Neuronal stem cell (in vitro differentiated cells): ENCODE results near the gene AUTS2.

ENCODE experiments used
- DNase-seq: peaks from one replicate; pipeline ENCODE4 v3.0.0-alpha.2; 2013; ENCODE audit warnings: low spot score
- H2AFZ ChIP-seq: one replicate; pipeline ENCODE4 v1.6.1; 2013; ENCODE audit warnings: mild to moderate bottlenecking, low read length, inconsistent platforms
- H2AK5ac ChIP-seq: 2 replicates; pipeline ENCODE4 v1.6.1; 2013; ENCODE audit warnings: low read depth, mild to moderate bottlenecking, inconsistent platforms, low read length, moderate library complexity, mixed read lengths
- H2BK120ac ChIP-seq: 2 replicates; pipeline ENCODE4 v1.6.1; 2013; ENCODE audit warnings: low read depth, mild to moderate bottlenecking, inconsistent platforms, low read length, moderate library complexity, mixed read lengths
- H2BK12ac ChIP-seq: one replicate; pipeline ENCODE4 v1.6.1; 2013; ENCODE audit warnings: low read length, inconsistent platforms
- H2BK15ac ChIP-seq: 2 replicates; pipeline ENCODE4 v1.6.1; 2013; ENCODE audit warnings: mild to moderate bottlenecking, low read length, inconsistent platforms, mixed read lengths
- H2BK5ac ChIP-seq: one replicate; pipeline ENCODE4 v1.6.1; 2013; ENCODE audit warnings: inconsistent platforms, mild to moderate bottlenecking, low read length, moderate library complexity
- H3K14ac ChIP-seq: one replicate; pipeline ENCODE4 v1.6.1; 2013; ENCODE audit warnings: low read length, inconsistent platforms
- H3K18ac ChIP-seq: 2 replicates; pipeline ENCODE4 v1.6.1; 2013; ENCODE audit warnings: low read length, inconsistent platforms
- H3K23ac ChIP-seq: 2 replicates; pipeline ENCODE4 v1.6.1; 2013; ENCODE audit warnings: low read depth, mild to moderate bottlenecking, mixed read lengths, low read length, inconsistent platforms; ENCODE audit not compliant: poor library complexity
- H3K27ac ChIP-seq: replicated peaks from 3 replicates; pipeline ENCODE4 v1.5.1; 2013; ENCODE audit warnings: low read length, inconsistent platforms
- H3K27me3 ChIP-seq, 3 experiments: 2 replicates each; pipeline ENCODE4 v1.6.1; 2013; ENCODE audit warnings: low read length in 3 of 3, mild to moderate bottlenecking in 2 of 3, inconsistent platforms in 1 of 3, low read depth in 1 of 3, mixed read lengths in 1 of 3, moderate library complexity in 1 of 3; ENCODE audit not compliant: control insufficient read depth in 3 of 3, insufficient read depth in 3 of 3
- H3K36me3 ChIP-seq, 2 donors: replicated peaks in 1 of 2; 2 replicates each; pipeline ENCODE4 v1.6.1; 2013; ENCODE audit warnings: low read length in 2 of 2; ENCODE audit not compliant: control insufficient read depth in 2 of 2, insufficient read depth in 2 of 2
- H3K4ac ChIP-seq: 2 replicates; pipeline ENCODE4 v1.6.1; 2013; ENCODE audit warnings: inconsistent platforms, mild to moderate bottlenecking, low read length, moderate library complexity
- H3K4me1 ChIP-seq, 2 donors: 1 replicate in 1 of 2; 2 replicates in 1 of 2; pipeline ENCODE4 v1.6.1; 2013; ENCODE audit warnings: low read length in 2 of 2, low read depth in 1 of 2; ENCODE audit not compliant: control insufficient read depth in 2 of 2, insufficient read depth in 1 of 2
- H3K4me2 ChIP-seq: one replicate; pipeline ENCODE4 v1.6.1; 2013; ENCODE audit warnings: mild to moderate bottlenecking, low read length, inconsistent platforms; ENCODE audit not compliant: insufficient read depth, poor library complexity, severe bottlenecking
- H3K4me3 ChIP-seq, 2 donors: 2 replicates each; pipeline ENCODE4 v1.5.1; 2013; ENCODE audit warnings: low read length in 2 of 2, mild to moderate bottlenecking in 2 of 2, inconsistent platforms in 1 of 2, moderate library complexity in 1 of 2
- H3K79me1 ChIP-seq: one replicate; pipeline ENCODE4 v1.6.1; 2013; ENCODE audit warnings: low read depth, mild to moderate bottlenecking, inconsistent platforms, low read length, moderate library complexity
- H3K9ac ChIP-seq: one replicate; pipeline ENCODE4 v1.6.1; 2013; ENCODE audit warnings: mild to moderate bottlenecking, low read depth, low read length, inconsistent platforms; ENCODE audit not compliant: poor library complexity
- H3K9me3 ChIP-seq, 2 donors: replicated peaks in 1 of 2; 2 replicates each; pipeline versions ENCODE3 to v1.6.1; 2013; ENCODE audit warnings: low read length in 2 of 2, mild to moderate bottlenecking in 2 of 2, inconsistent platforms in 1 of 2, low read depth in 1 of 2, mixed read lengths in 1 of 2, moderate library complexity in 1 of 2; ENCODE audit not compliant: control insufficient read depth in 2 of 2, insufficient read depth in 1 of 2
- H4K8ac ChIP-seq: one replicate; pipeline ENCODE4 v1.6.1; 2013; ENCODE audit warnings: low read depth, mild to moderate bottlenecking, inconsistent platforms, low read length, moderate library complexity
- H4K91ac ChIP-seq: one replicate; pipeline ENCODE4 v1.6.1; 2013; ENCODE audit warnings: low read length, low read depth, mild to moderate bottlenecking, inconsistent platforms; ENCODE audit not compliant: poor library complexity
- WGBS, 2 donors: extraction: QIAGEN DNeasy Blood & Tissue Kit; methylation state at CpG; one replicate each; pipeline ENCODE4 v1.1.7; 2013; ENCODE audit warnings: missing lambda C conversion rate in 2 of 2, mixed read lengths in 1 of 2; ENCODE audit not compliant: insufficient read length in 2 of 2, insufficient replicate concordance in 1 of 2; ENCODE audit errors: extremely low coverage in 2 of 2; 5-methylcytosine and 5-hydroxymethylcytosine counted together

The AUTS2 gene

GRCh38 chr7:70694971-70695794, 1096.9 kb downstream of the AUTS2 start:
- Histone ChIP-seq H2BK120ac (peak overlapping the region; percentile 9), H3K9ac (peak overlapping the region; percentile 93), H3K9me3 (no peaks in the 10 kb centered on the region), H3K4me3 (peak overlapping the region; percentile 79 to 93), H3K4me1 (peaks cover 10 to 35% of the 10 kb centered on the region in 2 donors), H3K27me3 (peaks cover 0 to 12% (median 0%) of the 10 kb centered on the region in 3 experiments), H3K14ac (no peak overlapping the region), H2BK15ac (no peak overlapping the region), H2AFZ (peak overlapping the region; percentile 82), H3K36me3 (peaks cover 0 to 28% of the 10 kb centered on the region in 2 donors), H2BK12ac (no peak overlapping the region), H3K4me2 (peak overlapping the region; percentile 99), H3K27ac (no peak overlapping the region), H3K4ac (peak overlapping the region; percentile 78), H4K91ac (no peak overlapping the region), H3K23ac (no peak overlapping the region), H3K18ac (peak overlapping the region; percentile 95), H2AK5ac (no peak overlapping the region), H3K79me1 (peaks cover 2% of the 10 kb centered on the region), H2BK5ac (peak overlapping the region; percentile 78), H4K8ac (no peak overlapping the region)
- 100% methylated on average over 2 of the region's 77 CpGs for WGBS, 2 donors
- no peak for DNase-seq

GRCh38 chr7:70695795-70696083, 1097.5 kb downstream of the AUTS2 start:
- Histone ChIP-seq H4K91ac (no peak overlapping the region), H3K79me1 (peaks cover 2% of the 10 kb centered on the region), H3K9me3 (no peaks in the 10 kb centered on the region), H3K9ac (no peak overlapping the region), H2AFZ (no peak overlapping the region), H3K18ac (no peak overlapping the region), H3K27me3 (peaks cover 0 to 12% (median 0%) of the 10 kb centered on the region in 3 experiments), H3K36me3 (peaks cover 0 to 29% of the 10 kb centered on the region in 2 donors), H2AK5ac (no peak overlapping the region), H3K4me1 (peaks cover 15 to 41% of the 10 kb centered on the region in 2 donors), H3K27ac (no peak overlapping the region), H2BK120ac (no peak overlapping the region), H4K8ac (no peak overlapping the region), H3K4me2 (peak overlapping the region; percentile 99), H2BK12ac (no peak overlapping the region), H3K14ac (no peak overlapping the region), H3K4me3 (peak overlapping the region; percentile 79 to 93), H3K4ac (no peak overlapping the region), H2BK5ac (no peak overlapping the region), H3K23ac (no peak overlapping the region), H2BK15ac (no peak overlapping the region)
- no CpG with 5 or more reads among the region's 9 CpGs for WGBS, 2 donors
- DNase-seq: no peak

- no CpG with 5 or more reads among the region's 10 CpGs for WGBS, 2 donors
- peaks cover 15 to 45% of the 10 kb centered on the region in 2 donors for H3K4me1 ChIP-seq
Measured at GRCh38 chr7:70696201-70696754, 1098.0 kb downstream of the AUTS2 start.

GRCh38 chr7:70698219-70698832, 1100.1 kb downstream of the AUTS2 start:
- Histone ChIP-seq H3K9me3 (peaks cover 0 to 6% of the 10 kb centered on the region in 2 donors), H4K8ac (no peak overlapping the region), H3K9ac (no peak overlapping the region), H3K27me3 (peaks cover 0 to 3% (median 0%) of the 10 kb centered on the region in 3 experiments), H2BK5ac (no peak overlapping the region), H3K27ac (no peak overlapping the region), H3K18ac (no peak overlapping the region), H2AFZ (no peak overlapping the region), H2BK15ac (no peak overlapping the region), H3K4me1 (peaks cover 13 to 41% of the 10 kb centered on the region in 2 donors), H3K4me3 (peak overlapping the region in 1 of 2 donors; percentile 79), H3K79me1 (peaks cover 6% of the 10 kb centered on the region), H2AK5ac (no peak overlapping the region), H3K4me2 (no peak overlapping the region), H3K14ac (no peak overlapping the region), H2BK120ac (no peak overlapping the region), H3K23ac (no peak overlapping the region), H2BK12ac (no peak overlapping the region), H3K36me3 (peaks cover 0 to 55% of the 10 kb centered on the region in 2 donors), H4K91ac (no peak overlapping the region), H3K4ac (no peak overlapping the region)
- DNase-seq: peak; percentile 37
- WGBS, 2 donors: no CpG with 5 or more reads among the region's 2 CpGs

More at GRCh38 chr7:70696201-70696754, 1098.0 kb downstream of the AUTS2 start:
- Histone ChIP-seq H2BK15ac (no peak overlapping the region), H3K14ac (no peak overlapping the region), H4K8ac (no peak overlapping the region), H3K18ac (no peak overlapping the region), H2BK12ac (no peak overlapping the region), H3K27me3 (peaks cover 0 to 12% (median 0%) of the 10 kb centered on the region in 3 experiments), H3K27ac (no peak overlapping the region), H3K36me3 (peaks cover 0 to 34% of the 10 kb centered on the region in 2 donors), H3K9ac (no peak overlapping the region), H2AK5ac (no peak overlapping the region), H2BK5ac (no peak overlapping the region), H3K4me2 (peak overlapping the region; percentile 52), H2AFZ (no peak overlapping the region), H4K91ac (no peak overlapping the region), H3K23ac (no peak overlapping the region), H3K4ac (no peak overlapping the region), H2BK120ac (no peak overlapping the region), H3K79me1 (peaks cover 2% of the 10 kb centered on the region), H3K9me3 (no peaks in the 10 kb centered on the region), H3K4me3 (peak overlapping the region; percentile 69 to 79)
- DNase-seq: peak; percentile 24
